H54 (cell line): ENCODE data around the gene R3HDML.
"Not testable (repeated sequence)": the region's sequence is repeated elsewhere in the genome, so short reads cannot be mapped to it uniquely, and the experiment has no call there.

Experiments used
- DNase-seq: peaks from one replicate; pipeline ENCODE4 v3.0.0; 2011; ENCODE audit warnings: low spot score, mixed read lengths; ENCODE audit not compliant: insufficient read length
- FAIRE-seq: peaks from 3 replicates; lab custom pipeline; 2011; peaks lifted over from hg19 to GRCh38; lab: Jason Lieb, UNC
- POLR2A ChIP-seq: IDR thresholded peaks from 2 replicates; pipeline ENCODE4 v1.6.1; 2011; ENCODE audit warnings: low read depth, mild to moderate bottlenecking, low read length

R3HDML gene

DNA sequence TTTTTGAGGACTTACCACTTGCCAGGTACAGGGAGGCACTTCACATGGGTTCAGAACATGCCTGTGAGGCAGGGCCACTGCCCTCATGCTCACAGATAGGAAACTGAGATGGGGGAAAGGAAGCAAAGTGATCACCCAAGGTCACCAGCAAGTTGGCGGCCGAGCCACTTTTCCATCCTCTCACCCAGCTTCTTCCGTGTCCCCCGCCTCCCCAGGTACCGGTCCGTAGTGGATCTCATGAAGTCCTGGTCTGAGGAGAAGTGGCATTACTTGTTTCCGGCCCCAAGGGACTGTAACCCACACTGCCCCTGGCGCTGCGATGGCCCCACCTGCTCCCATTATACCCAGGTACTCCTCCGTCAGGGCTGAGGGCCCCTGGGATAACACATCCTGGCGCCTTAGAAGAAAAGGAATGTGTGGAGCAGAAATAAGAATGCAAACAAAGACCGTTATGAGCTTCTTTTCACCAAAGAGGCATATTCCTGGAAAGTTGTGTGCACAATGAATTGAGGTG lies 6.4 kb downstream of the R3HDML start:
- TF ChIP-seq POLR2A, result no peak
- no peak for FAIRE-seq
- no peak for DNase-seq

DNA sequence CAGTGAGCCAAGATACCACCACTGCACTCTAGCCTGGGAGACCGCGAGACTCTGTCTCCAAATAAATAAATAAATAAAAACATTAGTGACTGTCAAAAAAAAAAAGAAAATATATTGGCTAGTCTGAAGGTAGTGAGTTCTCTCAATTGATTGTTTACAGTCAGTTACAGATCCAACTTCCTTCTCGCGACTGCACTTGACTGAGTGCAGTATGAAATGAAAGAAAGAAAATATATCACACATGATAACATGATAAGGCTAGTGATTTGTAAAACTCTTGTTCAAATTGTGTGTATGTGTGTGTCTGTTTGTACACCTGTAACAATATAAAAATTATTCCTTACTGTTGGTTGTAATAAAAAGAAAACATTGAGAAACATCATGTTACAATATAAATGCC lies 7.9 kb downstream of the R3HDML start:
- no peak for FAIRE-seq
- no peak for TF ChIP-seq POLR2A

DNA sequence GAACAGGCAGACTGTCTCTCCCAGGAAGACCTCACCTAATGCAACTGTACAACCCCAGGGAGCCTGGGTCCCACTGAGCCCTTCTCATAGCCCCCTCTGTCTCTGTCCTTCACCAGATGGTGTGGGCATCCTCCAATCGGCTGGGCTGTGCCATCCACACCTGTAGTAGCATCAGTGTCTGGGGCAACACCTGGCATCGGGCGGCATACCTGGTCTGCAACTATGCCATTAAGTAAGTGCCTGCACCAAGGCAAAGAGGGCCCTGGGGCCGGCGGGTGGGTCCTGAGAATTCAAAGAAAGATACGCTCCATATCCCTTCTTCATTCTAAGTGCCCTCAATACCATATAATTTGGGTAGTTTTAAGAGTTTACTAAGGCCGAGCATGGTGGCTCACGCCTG lies 8.3 kb downstream of the R3HDML start:
- no peak for DNase-seq
- FAIRE-seq, result no peak
- no peak for TF ChIP-seq POLR2A

More for the DNA sequence above, 7.9 kb downstream of the R3HDML start:
- DNase-seq, result no peak

DNA sequence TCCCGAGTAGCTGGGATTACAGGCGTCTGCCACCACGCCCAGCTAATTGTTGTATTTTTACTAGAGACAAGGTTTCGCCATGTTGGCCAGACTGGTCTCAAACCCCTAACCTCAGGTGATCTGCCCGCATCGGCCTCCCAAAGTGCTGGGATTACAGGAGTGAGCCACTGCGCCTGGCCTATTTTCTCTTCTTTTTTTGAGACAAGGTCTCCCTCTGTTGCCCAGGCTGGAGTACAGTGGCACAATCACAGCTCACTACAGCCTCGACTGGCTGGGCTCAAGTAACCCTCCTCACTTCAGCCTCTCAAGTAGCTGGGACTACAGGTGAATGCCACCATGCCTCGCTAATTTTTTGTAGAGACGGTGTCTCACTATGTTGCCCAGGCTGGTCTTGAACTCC lies 9.1 kb downstream of the R3HDML start:
- FAIRE-seq, DNase-seq: not testable (repeated sequence)

DNA sequence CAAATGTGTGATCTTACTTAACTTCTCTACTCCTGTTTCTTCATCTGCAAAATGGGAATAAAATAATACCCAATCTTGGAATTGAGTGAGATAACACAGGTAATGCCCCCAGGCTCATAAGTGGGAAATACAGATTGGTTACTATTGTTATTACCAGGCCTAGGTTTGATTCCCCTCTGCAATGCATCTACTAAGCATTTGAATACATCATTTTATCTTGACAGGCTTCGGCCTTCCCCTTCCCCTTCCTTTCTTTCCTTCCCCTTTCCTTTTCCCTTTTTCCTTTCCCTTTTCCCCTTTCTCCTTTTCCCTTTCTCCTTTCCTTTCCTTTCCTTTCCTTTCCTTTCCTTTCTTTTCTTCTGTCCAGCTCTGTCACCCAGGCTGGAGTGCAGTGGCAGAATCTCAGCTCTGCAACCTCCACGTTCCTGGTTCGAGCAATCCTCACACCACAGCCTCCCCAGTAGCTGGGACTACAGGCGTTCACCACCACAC lies 11.4 kb downstream of the R3HDML start:
- DNase-seq (no peak), FAIRE-seq (no peak)
- TF ChIP-seq POLR2A, result no peak

DNA sequence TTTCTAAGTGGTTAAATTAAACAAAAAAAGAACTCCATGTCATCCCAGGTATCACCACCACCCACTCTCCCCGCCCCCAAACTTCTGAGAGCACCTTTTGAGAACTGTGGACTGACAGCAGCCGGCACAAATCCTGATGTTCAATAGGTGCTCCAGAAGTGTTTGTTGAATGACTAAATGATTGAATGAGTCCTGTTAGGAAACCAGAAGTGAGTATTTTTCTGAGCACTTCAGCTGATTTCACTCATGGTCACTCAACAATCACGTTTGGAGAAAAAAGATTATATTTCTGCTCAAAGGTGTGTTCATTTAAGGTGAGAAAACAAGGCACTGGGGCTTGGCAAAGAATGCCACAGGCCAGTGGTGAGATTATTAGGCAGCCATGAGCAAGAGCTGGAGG lies 12.5 kb downstream of the R3HDML start:
- no peak for TF ChIP-seq POLR2A
- FAIRE-seq (no peak), DNase-seq (no peak)

DNA sequence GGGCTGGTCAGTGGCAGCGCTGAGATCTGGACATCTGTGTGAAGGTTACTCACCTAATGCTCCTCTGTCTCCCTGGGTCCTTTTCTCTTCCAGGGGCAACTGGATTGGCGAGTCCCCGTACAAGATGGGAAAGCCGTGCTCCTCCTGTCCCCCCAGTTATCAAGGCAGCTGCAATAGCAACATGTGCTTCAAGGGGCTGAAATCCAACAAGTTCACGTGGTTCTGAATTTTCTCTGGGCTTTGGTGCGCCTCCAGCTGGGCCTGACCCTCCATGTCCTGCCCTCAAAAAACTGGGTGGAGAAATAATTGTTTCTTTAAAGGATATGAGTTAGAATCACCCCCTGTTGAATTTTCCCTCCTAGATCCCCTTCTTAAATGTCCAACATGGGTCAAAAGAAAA lies 13.7 kb downstream of the R3HDML start:
- no peak for FAIRE-seq
- DNase-seq, result no peak
- TF ChIP-seq POLR2A, result no peak

DNA sequence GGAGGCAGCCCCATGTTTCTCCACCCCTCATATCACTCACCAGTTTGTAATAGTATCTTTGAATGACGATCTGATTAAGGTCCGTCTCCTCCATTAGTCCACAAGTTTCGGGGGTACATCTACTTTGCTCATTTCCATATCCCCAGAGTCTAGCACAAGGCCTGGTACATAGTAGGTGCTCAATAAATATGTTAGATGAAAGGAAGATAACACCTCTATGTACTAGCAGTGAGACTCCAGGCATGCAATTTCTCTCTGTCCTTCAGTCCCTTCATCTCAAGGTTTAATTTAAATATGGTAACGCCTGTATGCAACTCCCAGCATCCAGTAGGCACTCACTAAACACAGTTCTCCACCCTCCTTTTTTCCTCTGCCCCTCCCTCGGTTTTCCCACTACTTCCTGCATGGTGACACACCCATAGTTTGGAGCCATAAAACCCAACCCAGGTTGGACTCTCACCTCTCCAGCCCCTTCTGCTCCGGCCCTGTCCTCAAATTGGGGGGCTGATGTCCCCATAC lies 18.2 kb downstream of the R3HDML start:
- no peak for TF ChIP-seq POLR2A
- FAIRE-seq, result no peak
- no peak for DNase-seq

DNA sequence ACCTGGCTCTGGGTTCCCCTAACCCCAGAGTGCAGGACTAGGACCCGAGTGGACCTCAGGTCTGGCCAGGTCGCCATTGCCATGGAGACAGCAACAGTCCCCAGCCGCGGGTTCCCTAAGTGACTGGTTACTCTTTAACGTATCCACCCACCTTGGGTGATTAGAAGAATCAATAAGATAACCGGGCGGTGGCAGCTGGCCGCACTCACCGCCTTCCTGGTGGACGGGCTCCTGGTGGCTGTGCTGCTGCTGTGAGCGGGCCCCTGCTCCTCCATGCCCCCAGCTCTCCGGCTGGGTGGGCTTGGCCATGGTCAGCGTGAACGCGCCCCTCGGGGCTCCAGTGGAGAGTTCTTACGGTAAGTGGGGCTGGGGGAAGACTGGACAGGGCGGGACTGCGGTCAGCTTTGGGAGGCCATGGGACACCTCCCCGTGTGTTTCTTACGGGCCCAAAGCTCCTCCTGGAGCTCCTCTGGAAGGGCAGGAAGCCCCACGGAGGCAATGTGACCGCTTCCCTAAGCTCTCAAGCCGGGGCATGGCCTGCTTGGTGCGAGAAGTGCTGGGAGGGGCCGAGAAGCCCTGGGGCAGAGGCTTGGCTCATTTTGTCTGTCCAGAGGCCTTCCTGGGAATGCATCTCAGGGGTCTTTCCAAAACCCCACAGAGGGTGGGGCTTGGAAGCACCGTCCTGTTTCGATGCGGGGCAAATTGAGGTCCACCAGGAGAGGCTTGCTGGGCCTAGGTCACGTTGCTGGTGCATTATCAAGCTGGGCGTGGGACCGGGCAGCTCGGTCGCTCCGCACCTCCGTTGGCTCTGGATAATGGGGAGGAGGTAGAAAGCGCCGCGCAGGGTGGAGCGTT lies 18.9 kb downstream of the R3HDML start, which contains the start of gene HNF4A:
Gene HNF4A (plus strand): TSS at position 202 of the 855 bp plus-strand sequence. CDS start 106 bp downstream, at position 308.
- DNase-seq (no peak), FAIRE-seq (no peak)
- no peak for TF ChIP-seq POLR2A

DNA sequence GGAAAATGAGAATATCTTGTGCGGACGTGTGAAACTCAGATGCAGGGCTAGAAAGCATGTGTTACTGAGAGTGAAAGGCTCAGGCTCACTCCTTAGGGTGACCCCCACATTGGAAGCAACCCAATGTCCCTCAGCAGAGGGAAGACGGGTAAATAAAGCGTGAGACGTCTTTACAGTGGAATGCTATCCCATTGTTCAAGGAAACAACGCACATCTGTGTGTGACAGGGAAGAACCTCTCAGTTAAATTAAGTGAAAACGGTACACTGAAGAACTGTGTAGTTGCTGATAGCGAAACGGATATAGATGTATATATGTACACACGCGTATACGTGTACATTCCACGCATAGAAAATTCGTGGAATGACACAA lies 19.5 kb downstream of the R3HDML start:
- no peak for FAIRE-seq
- TF ChIP-seq POLR2A, result no peak
- no peak for DNase-seq

DNA sequence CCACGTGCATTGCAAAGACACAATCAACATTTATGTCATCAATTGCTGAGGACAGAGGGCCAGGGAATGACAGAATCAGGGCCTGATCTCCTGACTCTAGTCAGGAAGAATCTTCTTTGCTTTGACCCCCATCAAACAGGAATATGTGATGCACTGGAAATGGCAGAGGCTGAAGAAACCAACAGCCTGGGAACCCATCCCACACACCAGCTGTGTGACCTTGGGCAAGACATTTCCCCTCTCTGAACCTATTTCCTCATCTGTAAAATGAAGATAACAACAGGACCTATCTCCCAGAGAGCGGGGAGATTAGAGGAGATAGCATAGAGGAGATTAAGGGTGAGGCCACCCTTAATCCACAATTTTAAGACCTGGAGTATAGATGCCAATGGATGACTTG lies 20.2 kb downstream of the R3HDML start:
- DNase-seq (no peak), FAIRE-seq (no peak)
- TF ChIP-seq POLR2A, result no peak

DNA sequence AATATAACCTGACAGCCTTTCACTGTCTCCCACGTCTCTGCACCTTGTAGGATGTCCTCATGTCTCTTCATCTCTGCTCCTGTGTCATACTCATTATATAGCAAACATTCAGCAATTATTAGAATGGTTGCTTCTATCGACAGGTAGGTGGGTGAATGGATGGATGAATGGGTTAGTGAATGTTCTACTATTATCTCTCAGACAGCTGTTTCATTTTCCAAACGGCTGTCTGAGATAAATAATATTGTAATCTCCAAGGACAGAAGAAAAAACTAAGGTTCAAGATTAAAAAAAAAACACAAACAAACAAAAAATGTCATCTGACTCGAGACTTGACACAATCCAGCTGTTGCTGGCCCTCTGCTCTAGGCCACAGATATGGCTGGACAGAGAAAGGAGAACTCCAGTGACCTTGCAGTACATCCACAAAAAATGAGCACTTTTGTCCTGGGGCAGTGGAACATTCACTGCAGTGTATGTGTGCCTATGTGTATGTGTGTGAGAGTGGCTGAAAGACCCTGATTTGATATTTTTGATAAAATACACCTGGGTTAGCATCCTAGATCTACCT lies 20.8 kb downstream of the R3HDML start:
- no peak for FAIRE-seq
- no peak for TF ChIP-seq POLR2A
- DNase-seq, result no peak

DNA sequence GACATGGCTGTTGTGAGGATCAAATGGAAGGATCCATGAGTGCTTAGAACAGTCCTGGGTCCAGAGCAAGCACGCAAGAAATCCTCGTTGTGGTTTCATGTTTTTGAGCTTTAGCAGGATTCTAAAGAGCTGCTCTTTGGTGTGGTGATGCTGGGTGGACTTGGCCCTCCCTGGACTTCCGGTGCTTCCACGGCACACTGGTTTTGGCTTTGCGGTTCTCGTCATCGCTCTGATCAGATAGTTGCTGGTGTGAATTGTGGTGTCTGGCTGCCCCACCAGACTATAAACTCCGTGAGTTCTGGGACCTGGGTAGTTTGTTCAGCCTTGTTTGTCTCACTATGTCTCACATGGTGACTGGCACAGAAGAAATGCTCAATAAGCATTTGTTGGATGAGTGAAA lies 21.9 kb downstream of the R3HDML start:
- DNase-seq, result no peak
- FAIRE-seq, result no peak
- no peak for TF ChIP-seq POLR2A

DNA sequence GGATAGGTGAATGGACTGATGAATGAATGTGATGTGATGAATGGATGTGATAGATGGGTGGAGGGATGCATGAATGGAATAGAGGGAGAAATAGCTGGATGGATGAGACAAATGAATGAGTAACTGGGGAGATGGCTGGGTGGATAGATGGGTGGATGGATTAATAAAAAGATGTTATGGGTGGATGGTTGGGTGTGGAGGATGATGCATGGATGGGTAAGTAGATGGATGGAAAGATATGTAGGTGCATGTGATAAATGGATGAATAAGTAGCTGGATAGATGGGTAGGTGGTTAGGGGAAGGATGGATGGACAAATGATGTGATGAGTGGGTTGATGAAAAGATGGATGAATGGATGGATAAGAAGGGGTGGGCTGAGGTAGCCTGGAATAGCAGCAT lies 23.4 kb downstream of the R3HDML start:
- no peak for TF ChIP-seq POLR2A
- DNase-seq (no peak), FAIRE-seq (no peak)
